BJ (cell line): ENCODE data around the gene TERB1. TPM values are rescaled to one million over a fixed set of nuclear protein-coding genes. Genes with fewer than 3 reads are reported as not detected.
A peak's percentile ranks its signal among the peaks of the same experiment; 100 is the strongest.

Experiments
- CTCF ChIA-PET: fragments of 350-600 bp; formaldehyde crosslinking; extraction: SDS; loops from one replicate; lab custom pipeline; 2021; ENCODE audit warnings: antibody characterized with exemption, inconsistent platforms; lab: Yijun Ruan, JAX
- POLR2A ChIA-PET: fragments of 300-600 bp; sonication (Branson Sonifier 250); formaldehyde crosslinking; extraction: SDS; loops from one replicate; lab custom pipeline; 2021; ENCODE audit warnings: antibody characterized with exemption; lab: Charles Lee
- DNase-seq: peaks from one replicate; pipeline ENCODE4 v3.0.0-alpha.2; 2011; ENCODE audit warnings: low read depth
- H3K27me3 ChIP-seq: 2 replicates; pipeline ENCODE4 v1.6.0; 2011; ENCODE audit warnings: low read length; ENCODE audit not compliant: control insufficient read depth, insufficient read depth
- H3K36me3 ChIP-seq: 2 replicates; pipeline ENCODE4 v1.5.1; 2011; ENCODE audit warnings: low read length; ENCODE audit not compliant: control insufficient read depth, insufficient read depth
- H3K4me3 ChIP-seq: 2 replicates; pipeline ENCODE4 v1.5.1; 2011; ENCODE audit warnings: low read depth, mild to moderate bottlenecking, control low read depth, low read length
- CTCF ChIP-seq: IDR thresholded peaks from 2 replicates; pipeline ENCODE4 v1.5.1; 2011; ENCODE audit warnings: low read depth, mild to moderate bottlenecking, control low read depth, inconsistent platforms, low read length, moderate library complexity; ENCODE audit not compliant: insufficient read depth
- polyA plus RNA-seq: library from polyadenylated mRNA; depleted of rRNA; stranded (reverse); fragments of >200 nt; gene quantifications from 2 replicates; pipeline ENCODE4 v1.2.3, GENCODE V29; 2011

The TERB1 gene
- polyA plus RNA-seq, 1 experiment, result not detected

GRCh38 chr16:66751303-66751991, 49.9 kb downstream of the TERB1 start, which contains the start of gene DYNC1LI2:
Gene DYNC1LI2 (minus strand): TSS chr16:66751609. CDS start chr16:66751591, 18 bp downstream.
- CTCF ChIA-PET, result interaction anchor here (0.7 to 3.0 kb wide), 23 partner anchors 11 to 346 kb away, joined by 3 to 41 read pairs (median 4); partner anchors contain the start of gene NAE1
- peaks cover 7% of the 10 kb centered on the region for H3K36me3 ChIP-seq
- POLR2A ChIA-PET, result interaction anchor here (0.6 kb wide), 1 partner anchor 150 kb away, joined by 6 read pairs; no protein-coding TSS in a partner anchor
- no peaks in the 10 kb centered on the region; the same call in 1 of the 2 replicates for H3K27me3 ChIP-seq
- H3K4me3 ChIP-seq, result peak within 1 kb of the TSS; percentile 98
- peak; percentile 51 for TF ChIP-seq CTCF
- no peak for DNase-seq

GRCh38 chr16:66751053-66751302, 50.4 kb downstream of the TERB1 start:
- Histone ChIP-seq H3K4me3 (peak overlapping the region; percentile 98), H3K36me3 (peaks cover 7% of the 10 kb centered on the region), H3K27me3 (no peaks in the 10 kb centered on the region; the same call in 1 of the 2 replicates)
- no peak for DNase-seq
- TF ChIP-seq CTCF, result no peak
- POLR2A ChIA-PET, result interaction anchor here (0.6 kb wide), 1 partner anchor 150 kb away, joined by 6 read pairs; no protein-coding TSS in a partner anchor
- CTCF ChIA-PET, result interaction anchor here (0.7 to 3.0 kb wide), 12 partner anchors 11 to 127 kb away, joined by 3 to 41 read pairs (median 4); partner anchors contain the start of gene NAE1

- H3K27me3 ChIP-seq, result no peaks in the 10 kb centered on the region; the same call in 1 of the 2 replicates
- POLR2A ChIA-PET, result no interaction called here
- DNase-seq, result no peak
These were observed 50.9 kb downstream of the TERB1 start for GRCh38 chr16:66750279-66751052.

GRCh38 chr16:66746682-66747081, 54.7 kb downstream of the TERB1 start:
- TF ChIP-seq CTCF, result no peak
- CTCF ChIA-PET, result interaction anchor here (1.4 to 1.5 kb wide), 2 partner anchors 84 to 121 kb away, joined by 3 to 4 read pairs; partner anchors contain the start of gene NAE1
- H3K36me3 ChIP-seq, result peaks cover 11% of the 10 kb centered on the region
- POLR2A ChIA-PET, result no interaction called here
- no peaks in the 10 kb centered on the region for H3K27me3 ChIP-seq
- no peak for DNase-seq
- no peak overlapping the region for H3K4me3 ChIP-seq

More at GRCh38 chr16:66750279-66751052, 50.9 kb downstream of the TERB1 start:
- TF ChIP-seq CTCF, result no peak
- Histone ChIP-seq H3K36me3 (peaks cover 7% of the 10 kb centered on the region), H3K4me3 (peak overlapping the region; percentile 98)
- CTCF ChIA-PET, result interaction anchor here (0.7 to 3.0 kb wide), 8 partner anchors 10 to 123 kb away, joined by 3 to 41 read pairs (median 5); no protein-coding TSS in a partner anchor

- ChIA-PET CTCF (interaction anchor here (1.4 kb wide), 1 partner anchor 85 kb away, joined by 4 read pairs; the partner anchor contains the start of gene NAE1), POLR2A (no interaction called here)
- Histone ChIP-seq H3K4me3 (no peak overlapping the region), H3K36me3 (peaks cover 11% of the 10 kb centered on the region), H3K27me3 (no peaks in the 10 kb centered on the region)
- TF ChIP-seq CTCF, result no peak
- DNase-seq, result no peak
These were observed 55.3 kb downstream of the TERB1 start for GRCh38 chr16:66746048-66746447.
